ENCODE measurements around the gene CASTOR2.
"Not testable (repeated sequence)": the region's sequence is repeated elsewhere in the genome, so short reads cannot be mapped to it uniquely, and the experiment has no call there.

Gene CASTOR2

DNA sequence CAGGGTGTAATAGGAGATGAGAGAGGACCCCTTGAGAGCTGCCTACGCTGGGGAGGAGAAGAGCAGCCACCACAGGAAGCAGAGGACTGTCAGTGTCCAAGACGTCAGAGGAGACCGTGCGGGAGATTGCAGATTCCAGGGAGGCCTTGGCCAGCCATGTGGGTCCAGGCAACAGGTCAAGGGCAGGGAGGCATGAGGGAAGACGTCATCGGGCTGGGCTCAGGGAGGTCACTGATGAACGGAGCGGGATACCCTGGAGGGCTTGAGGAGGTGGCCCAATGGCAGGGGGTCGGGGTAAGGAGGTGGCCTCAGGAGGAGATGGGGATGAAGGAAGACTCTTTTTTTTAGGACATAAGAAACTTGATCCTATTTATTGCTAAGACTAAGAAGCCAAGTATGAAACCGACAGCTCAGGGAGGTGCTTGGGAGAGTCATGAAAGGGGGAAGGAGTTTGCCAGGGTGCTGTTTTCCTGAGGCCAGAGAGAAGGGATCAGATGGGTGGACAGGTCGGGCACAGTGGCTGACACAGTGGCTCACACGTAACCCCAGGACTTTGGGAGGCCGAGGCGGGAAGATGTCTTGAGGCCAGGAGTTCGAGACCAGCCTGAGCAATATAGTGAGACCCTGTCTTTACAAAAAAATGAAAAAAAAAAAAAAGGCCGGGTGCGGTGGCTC lies 30.5 kb downstream of the CASTOR2 start:
- DNase-seq (ENCODE audit: low spot score) = not testable (repeated sequence)

DNA sequence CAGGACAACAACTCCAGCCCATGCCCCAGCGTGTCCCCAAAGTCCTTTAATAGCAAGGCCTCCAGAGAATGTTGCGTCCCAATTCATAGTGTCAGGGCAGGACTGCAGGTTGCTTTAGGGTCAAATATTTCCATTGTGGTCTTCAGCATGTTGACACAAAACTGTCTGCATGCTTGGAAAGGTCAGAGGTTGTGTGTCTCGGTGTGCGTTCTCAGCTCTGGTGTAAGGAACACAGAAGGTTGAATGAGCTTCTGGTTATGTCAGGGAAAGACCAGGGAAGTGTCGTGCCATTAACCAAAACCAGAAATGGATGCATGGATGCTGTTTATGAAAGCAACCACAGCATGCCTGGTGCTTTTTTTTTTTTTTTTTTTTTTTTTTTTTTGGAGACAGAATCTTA lies 31.9 kb downstream of the CASTOR2 start:
- DNase-seq (ENCODE audit: low spot score) = not testable (repeated sequence)

DNA sequence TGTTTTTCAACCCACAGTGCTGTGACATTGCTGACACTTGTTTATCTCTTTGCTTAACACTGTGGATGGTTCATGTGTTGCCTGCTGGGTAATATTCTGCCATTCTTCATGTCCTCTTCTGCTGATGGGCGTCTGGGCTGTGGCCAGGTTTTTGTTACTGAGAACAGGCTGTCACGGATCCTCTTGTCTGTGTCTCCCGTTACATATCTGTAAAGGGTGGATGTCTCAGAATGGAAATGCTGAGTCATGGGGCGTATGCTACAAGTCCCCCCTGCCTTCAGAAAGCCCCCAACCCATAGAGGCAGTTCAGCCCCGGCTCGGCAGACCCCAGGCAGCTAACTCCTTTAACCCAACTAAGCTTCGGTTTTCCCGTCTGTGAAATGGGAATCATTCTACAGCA lies 33.3 kb downstream of the CASTOR2 start:
- not testable (repeated sequence) for DNase-seq (ENCODE audit: low spot score)

- DNase-seq (ENCODE audit: low spot score) = not testable (repeated sequence)
Measured at GRCh38 chr7:75001356-75001755, 36.9 kb downstream of the CASTOR2 start.

- no peak for DNase-seq (ENCODE audit: low spot score)
Measured at GRCh38 chr7:75010036-75010435, 45.5 kb downstream of the CASTOR2 start.

DNA sequence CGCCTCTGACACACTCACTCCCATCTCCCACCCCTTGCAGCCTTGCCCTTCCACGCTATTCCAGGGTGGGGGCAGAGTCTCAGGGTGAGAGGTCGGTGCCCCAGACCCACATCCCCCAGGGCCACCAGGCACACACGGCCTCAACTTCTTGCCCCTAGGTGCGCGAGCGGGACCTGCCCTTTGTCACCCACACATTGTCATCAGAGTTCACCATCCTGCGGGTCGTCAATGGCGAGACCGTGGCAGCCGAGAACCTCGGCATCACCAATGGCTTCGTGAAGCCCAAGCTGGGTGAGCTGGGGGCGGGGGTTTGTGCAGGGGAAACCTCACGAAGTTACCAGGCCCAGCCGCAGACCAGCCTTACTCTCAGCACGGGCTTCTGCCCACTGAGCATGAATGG lies 53.3 kb downstream of the CASTOR2 start:
- no peak for DNase-seq (ENCODE audit: low spot score)

- DNase-seq (ENCODE audit: low spot score) = no peak
Measured at GRCh38 chr7:75018570-75019364, 54.3 kb downstream of the CASTOR2 start.

DNA sequence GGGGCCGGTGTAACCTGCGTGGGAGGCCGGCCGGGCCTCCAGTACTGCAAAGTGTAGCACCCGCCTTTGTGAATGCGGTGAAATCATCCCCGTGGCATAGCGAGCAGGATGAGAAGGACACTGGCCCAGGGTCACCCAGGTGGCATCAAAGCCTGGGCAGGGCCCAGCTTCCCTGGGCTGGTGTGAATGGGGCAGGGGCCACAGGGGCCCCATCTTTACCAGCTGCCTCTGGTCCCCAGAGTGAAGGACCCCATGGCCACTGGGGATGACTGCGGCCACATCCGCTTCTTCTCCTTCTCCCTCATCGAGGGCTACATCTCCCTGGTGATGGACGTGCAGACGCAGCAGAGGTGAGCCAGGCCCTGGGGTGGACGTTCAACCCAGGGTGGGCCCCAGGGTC lies 55.3 kb downstream of the CASTOR2 start:
- DNase-seq (ENCODE audit: low spot score) = no peak

DNA sequence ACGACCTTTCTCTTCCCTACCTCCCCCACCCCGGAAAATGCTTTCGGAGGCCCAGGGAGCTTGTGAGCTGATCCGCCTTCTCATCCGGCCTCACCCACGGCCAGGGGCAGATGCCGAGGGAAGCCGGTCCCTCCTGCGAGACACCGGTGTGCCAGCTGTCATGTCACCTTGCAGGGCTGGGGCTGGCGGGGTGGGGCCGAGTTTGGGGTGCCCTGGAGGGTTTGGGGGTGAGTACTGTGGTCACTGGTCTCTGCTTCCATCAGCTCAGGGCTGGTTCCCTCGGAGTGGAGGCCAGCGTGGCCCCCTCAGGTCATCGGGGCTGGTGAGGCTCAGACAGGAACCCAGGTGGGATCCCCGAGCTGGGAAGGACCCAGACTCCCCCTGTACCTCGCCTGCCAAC lies 60.4 kb downstream of the CASTOR2 start:
- no peak for DNase-seq (ENCODE audit: low spot score)

DNA sequence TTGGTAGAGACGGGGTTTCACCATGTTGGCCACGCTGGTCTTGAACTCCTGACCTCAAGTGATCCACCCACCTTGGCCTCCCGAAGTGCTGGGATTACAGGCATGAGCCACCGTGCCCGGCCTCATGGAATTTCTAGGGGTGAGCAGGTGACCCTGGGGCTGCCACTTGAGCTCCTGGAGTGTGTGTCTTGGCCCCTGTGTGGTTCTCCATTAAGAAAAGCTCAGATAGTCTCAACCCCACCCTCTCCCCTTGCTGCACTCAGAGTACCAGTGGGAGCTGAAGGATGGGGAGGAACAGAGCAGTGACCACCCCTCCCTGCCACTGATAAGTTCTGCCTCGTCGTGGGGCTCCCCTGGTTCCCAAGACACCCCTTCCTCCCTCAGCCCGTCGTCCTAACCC lies 63.8 kb downstream of the CASTOR2 start:
- no peak for DNase-seq (ENCODE audit: low spot score)

- DNase-seq (ENCODE audit: low spot score) = no peak
Measured at GRCh38 chr7:75033064-75033463, 68.6 kb downstream of the CASTOR2 start.

DNA sequence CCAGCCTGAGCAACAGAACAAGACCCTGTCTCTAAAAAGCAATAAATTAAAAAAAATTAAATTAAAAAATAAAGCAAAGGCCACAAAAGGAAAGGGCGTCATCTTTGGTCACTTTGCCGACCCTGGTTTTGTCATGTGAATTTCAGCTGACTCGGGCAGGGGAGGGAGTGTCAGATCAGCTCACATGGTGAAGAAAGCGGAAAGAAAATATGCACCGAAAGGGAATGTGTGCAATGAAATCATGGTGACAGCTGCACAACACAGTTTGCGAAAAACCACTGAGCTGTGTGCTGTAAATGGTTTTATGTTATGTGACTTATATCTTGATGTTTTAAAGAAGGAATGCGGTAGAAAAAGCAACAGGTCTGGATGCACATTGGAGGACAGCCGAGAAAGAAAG lies 69.3 kb downstream of the CASTOR2 start:
- DNase-seq (ENCODE audit: low spot score) = no peak

GRCh38 chr7:75038508-75038907 lies 74.0 kb downstream of the CASTOR2 start:
- DNase-seq (ENCODE audit: low spot score) = no peak

- DNase-seq (ENCODE audit: low spot score) = no peak
Measured at GRCh38 chr7:75039166-75039565, 74.7 kb downstream of the CASTOR2 start.

DNA sequence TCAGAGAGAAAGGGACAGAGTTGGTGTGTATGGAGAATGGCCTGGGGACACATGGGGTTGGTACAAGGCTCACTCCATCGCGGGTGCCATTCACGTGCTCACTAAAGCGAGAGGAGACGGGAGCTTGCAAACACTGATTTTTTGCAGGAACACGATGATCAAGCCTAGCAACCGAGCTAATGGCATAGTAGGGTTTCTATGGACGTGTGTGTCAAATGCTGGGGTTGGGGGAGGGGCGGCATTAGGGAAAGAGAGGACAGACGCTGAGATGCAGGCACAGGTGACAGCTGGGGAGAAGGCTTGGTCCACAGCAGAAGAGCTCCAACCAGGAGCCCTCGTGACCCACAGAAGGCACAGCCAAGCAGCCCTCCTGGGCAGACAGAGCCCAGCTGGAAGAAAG lies 75.2 kb downstream of the CASTOR2 start:
- no peak for DNase-seq (ENCODE audit: low spot score)

DNA sequence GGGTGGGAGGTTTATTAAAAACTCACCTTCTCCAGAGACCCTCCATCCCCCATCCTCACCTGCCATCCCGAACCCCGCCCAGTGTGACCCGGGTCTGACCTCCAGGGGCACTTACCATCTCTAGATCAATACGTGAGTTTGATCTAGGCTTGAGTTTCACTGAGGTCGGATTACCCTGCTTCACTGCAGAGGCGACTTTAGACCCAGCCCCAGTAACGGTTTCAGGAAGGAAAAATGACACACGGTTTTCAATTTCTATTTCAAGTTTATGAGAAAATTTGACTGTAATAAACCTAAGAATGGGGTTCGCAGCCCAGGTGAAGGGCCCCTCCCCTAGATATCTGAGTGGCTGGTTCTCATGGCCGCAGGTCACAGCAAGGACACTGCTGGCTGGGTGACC lies 76.0 kb downstream of the CASTOR2 start:
- DNase-seq (ENCODE audit: low spot score) = no peak

GRCh38 chr7:75042286-75042685 lies 77.8 kb downstream of the CASTOR2 start:
- peak; percentile 19 for DNase-seq (ENCODE audit: low spot score)

GRCh38 chr7:75042831-75043703 lies 78.6 kb downstream of the CASTOR2 start:
- no peak for DNase-seq (ENCODE audit: low spot score)

- DNase-seq (ENCODE audit: low spot score) = no peak
Measured at GRCh38 chr7:75045881-75046280, 81.4 kb downstream of the CASTOR2 start.

DNA sequence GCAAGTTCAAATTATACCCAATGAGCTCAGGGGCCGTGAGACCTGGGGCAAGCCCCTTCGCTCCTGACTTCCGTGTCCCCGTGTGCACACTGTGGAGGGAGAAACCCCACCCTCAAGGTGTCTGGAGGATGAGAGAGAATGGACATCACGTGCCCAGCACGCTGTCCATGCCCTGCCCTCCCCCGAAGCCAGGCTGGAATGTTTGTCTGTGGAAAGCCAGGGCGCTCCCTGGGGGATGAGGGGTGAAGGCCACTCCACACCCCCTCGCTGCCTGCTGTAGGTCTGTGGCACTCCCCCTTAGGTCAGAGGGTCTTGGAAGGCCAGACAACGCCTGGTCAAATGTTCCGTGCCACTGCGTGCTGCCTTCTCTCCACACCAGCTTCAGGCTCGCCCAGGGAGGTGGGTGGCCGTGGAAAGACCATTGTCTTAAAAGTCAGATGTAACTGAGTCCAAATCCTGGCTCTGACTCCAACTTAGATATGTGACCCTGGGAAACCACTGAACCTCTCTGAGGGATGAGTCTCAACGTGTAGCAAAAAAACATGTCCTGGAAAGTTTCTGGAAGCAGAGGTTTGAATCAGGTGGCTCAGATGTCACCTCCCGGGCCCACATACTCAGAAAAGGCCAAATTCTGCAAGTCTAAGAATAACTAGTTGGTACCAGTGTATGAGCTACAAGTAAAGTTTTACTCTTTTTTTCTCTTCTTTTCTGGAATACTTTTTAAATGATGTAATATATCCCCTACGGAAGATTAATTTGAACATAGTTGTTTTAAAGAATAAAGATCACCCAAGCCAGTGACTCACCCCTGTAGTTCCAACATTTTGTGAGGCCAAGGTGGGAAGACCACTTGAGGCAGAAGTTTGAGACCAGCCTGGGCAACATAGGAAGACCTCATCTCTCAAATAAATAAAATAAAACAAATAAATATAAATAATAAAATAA lies 84.2 kb downstream of the CASTOR2 start:
- no peak for DNase-seq (ENCODE audit: low spot score)

GRCh38 chr7:75049817-75050216 lies 85.3 kb downstream of the CASTOR2 start:
- DNase-seq (ENCODE audit: low spot score) = no peak

- DNase-seq (ENCODE audit: low spot score) = no peak
Measured at GRCh38 chr7:75050501-75050900, 86.0 kb downstream of the CASTOR2 start.
